ENCODE data around the gene HMGCS2.

The HMGCS2 gene

DNA sequence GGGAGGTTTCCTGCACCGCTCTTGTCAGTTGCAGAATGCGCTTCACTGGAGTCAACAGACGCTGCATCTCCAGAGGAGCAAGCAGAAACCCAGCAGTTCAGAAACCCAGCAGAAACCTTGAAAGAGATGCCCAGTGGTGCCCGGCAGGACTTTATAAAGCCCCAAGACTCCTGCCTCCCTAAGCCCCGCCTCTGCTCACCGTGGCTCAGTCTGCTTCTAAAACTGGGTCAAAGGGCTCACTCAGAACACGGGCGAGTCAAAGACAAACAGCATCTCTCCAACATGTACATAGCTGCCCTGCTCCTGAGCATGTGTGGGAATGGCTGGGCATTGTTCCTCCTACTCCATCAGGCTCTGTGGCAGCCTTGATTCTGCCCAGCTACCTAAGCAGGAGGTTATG is at the start of gene HMGCS2:
HMGCS2 (minus strand) TSS at position 128 of the 400 bp plus-strand sequence; CDS start at position 67, 61 bp downstream.
- no peak for DNase-seq

DNA sequence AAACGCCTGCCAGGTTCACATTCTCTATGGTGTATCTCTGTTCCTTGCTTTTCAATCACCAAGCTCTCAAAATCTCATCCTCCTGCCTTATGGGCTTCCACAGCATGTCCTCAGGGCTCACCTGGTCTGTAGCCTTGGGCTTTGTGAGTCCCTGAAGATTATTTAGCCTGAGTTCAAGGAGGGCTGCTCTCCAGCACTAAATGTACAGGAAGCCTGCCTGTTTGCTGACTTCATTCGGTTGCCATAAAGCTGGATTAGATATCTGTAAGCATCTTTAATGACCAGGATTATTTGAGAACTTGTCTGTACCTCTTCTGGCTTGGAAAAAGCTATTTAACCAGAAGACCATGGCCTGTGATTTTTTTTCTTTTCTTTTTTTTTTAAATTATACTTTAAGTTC is 49.5 kb upstream of the HMGCS2 start:
- no peak for DNase-seq

DNA sequence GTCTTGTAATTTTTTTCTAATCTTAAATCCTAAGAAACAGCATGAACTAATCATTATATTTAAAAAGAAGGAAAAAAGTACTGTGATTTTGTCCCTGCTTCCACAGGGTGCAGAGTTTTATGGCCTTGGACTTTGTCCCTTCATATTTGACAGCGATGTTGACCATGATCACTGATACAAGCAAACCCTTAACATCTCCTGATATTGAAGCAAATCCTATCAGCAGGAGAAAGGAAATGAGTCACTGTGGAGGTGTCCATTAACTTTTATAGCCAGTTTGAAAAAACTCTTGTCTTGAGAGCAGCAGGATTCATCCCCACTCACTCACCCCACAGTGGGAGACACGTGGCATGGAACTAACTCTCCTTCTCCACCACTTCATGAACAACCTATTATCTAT is 47.7 kb upstream of the HMGCS2 start:
- no peak for DNase-seq

DNA sequence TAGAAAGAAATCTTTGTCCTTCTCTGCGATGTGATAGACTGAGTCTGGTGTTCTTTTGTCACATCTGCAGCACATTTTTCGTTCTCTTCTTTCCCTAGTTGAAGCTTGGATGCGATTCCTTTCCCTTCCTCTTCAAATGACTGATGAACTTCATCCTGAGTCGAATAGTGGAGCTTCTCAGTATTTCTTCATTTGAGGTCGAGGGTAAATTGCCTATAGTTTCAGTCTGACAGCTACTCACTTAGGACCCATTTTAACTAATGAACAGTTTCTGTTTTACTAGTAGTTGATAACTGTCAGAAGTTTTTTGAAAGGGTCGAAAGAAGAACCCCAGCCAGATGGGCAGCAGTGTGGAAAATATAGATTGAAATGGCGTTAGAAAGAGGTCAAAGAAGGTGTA is 47.2 kb upstream of the HMGCS2 start:
- no peak for DNase-seq

DNA sequence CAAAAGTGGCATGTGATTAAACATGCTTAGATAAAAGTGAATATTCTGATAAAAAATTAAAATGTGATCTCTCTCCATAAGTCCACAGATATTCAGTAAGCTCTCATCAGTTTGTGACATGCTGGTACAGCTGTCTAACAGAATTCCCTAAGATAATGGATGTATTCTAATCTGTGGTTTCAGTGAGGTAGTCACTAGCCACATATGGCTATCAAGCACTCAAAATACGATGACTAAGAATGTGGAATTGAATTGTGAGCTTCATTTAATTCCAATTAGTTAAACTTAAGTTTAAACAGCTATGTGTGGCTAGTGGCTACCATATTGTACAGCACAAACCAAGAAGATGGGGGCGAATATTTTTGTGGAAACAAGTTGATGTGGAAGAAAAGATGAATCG is 46.7 kb upstream of the HMGCS2 start:
- no peak for DNase-seq

DNA sequence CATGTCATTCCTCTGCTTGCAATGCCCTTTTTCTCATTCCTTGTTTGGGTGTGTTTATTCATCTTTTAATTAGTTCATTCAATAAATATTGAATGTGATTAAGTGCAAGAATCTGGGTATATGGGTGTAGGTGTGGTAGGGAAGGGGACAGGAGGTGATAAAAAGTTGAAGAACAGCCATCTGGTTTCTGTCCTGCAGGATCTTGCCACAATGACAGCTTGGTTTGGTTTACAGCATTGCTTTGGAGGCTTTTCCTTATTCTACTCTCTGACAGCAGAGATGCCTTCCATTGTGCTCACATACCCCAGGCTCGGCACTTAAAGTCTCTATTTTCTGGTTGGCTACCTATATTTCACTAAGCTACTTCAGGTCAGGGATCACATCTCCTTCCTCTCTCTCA is 45.6 kb upstream of the HMGCS2 start:
- DNase-seq = no peak

DNA sequence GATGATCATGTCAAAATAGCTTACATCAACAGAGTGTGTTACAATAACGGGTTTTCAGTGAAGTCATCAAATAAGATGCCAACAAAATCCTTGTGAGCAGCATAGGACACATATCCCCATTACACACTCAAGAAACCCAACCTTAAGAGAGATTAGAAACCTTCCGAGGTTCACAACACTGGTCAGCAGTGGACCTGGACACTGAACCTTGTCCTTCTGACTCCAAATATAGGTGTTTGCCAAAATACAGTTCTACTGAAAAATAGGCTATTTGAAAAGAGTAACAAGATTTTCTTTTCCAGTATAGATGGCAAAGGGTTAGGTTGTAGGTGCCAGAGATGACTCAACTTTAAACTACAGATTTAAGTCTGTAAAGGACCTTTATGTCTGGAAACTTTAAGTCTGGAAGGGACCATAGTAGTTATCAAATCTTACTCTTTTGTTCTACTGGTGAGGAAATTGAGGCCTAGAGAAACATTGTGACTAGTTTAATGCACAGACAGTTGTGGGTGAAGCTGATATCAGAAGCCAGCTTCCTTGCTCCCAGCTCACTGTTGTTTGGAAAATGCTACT is 43.4 kb upstream of the HMGCS2 start:
- no peak for DNase-seq

DNA sequence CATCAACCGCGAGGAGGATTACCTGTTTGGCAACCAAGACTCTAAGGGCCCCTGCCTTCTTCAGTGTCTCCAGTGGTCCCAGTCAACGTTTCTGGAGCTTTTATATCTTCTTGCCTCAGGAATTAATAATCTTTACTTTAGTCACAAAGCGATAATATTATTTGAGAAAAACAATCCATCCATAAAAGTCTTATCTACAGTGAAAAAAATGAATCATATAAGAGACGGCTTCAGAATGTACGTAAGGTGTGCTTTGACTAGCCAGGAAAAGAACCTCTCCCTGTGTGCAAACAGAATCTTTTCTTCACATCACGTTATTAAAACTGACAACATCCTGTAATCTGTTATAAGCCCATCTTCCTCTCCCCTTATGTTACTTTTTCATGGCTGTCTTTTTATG is 42.7 kb upstream of the HMGCS2 start, which contains the start of gene REG4:
REG4 (minus strand) TSS at position 74 of the 400 bp plus-strand sequence. CDS start 2,691 bp downstream, outside the sequence.
- no peak for DNase-seq

DNA sequence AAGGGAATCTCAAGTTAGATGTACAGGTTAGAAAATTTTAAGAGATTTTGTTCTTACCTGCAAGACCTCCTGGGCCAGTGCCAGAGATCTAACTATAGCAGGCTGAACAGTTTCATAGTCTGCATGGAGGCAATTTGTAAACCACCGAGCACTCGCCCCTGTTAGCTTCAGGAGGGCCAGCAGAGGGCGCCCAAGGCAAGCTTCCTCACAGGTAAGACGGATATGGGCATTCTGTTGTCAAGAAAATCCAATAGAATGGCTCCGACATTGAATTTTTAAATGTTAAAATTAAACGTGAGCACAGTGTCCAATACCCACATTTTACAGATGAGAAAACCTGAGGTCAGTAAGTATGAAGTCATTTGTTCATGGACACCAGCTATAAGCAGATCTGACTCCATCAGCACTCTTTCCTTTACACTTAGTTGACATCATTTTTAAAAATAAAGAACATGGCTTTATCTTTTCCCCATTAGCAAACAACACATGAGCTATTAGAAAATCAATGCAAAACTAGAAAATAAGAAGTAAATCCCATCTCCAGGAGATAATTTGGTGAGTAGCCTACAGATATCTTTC is 40.4 kb upstream of the HMGCS2 start:
- peak; percentile 58 for DNase-seq

DNA sequence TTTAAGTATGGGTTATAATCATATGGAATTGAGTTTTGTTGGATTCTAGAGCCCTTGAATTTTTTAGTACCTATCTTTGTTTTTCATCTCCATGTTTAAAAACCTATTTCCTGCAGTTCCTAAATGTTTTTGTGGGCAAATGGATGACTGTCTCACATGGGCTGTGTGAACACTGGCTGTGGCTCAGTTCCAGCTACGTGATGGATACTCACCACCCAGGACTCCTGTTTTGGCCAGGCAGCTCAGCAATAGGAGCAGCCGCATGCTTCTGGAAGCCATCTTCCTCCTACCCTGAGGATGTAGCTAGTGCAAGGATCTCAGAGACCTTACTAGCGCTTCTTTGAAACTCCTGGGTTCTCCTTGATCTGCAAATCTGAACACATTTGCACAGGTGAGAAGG is 39.8 kb upstream of the HMGCS2 start:
- DNase-seq = no peak

DNA sequence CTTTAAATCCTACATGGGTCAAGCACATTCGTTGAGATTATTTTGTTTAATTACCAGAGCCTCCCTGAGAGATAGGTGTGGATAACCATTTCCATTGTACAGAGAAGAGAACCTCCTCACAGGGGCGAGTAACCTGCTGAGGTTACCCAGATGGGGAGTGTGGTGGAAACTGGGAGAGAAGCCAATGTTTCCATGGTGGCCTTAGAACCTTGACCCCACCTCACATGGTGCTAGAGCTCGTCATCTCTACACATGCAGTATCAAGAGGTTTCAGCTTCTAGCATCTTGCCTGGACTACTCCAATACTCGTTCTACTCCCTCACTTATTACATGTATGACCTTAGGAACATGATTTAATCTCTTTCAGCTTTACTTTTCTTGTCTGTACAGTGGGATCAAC is 37.8 kb upstream of the HMGCS2 start:
- DNase-seq = no peak

DNA sequence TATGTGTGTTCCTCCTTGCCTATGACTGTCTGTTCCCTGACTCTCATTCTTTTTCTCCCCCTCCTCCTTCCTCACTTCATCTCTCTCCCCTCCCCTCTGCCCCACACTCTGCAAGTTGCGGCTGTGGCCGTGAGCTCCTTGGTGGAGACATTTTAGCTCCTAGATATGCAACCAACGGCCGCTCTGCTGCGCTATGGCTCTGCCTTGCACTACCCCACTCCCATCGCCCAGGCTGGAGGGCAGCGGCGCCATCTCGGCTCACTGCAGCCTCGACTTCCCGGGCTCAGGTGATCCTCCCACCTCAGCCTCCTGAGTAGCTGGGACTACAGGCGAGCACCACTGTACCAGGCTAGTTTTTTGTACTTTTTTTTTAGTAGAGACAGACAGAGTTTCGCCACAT is 37.0 kb upstream of the HMGCS2 start:
- no peak for DNase-seq

DNA sequence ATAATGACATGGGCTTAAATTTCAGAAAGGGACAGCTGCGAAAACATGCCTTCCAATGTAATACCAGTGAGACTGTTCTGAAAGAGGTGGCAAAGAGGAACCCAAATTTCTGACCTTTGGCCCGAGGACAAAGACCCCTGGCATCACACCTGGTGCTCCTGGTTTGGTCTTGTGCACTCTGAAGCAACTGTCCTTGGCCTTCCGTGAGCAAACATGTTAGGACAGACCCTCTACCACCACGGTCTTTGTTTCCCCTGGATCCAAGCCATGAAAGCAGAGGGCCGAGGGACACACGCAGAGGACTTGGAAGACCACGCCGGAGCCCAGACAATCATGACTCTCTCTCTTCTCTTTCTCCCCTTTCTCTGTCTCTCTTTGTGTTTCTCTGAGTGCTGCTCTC is 36.5 kb upstream of the HMGCS2 start:
- no peak for DNase-seq

DNA sequence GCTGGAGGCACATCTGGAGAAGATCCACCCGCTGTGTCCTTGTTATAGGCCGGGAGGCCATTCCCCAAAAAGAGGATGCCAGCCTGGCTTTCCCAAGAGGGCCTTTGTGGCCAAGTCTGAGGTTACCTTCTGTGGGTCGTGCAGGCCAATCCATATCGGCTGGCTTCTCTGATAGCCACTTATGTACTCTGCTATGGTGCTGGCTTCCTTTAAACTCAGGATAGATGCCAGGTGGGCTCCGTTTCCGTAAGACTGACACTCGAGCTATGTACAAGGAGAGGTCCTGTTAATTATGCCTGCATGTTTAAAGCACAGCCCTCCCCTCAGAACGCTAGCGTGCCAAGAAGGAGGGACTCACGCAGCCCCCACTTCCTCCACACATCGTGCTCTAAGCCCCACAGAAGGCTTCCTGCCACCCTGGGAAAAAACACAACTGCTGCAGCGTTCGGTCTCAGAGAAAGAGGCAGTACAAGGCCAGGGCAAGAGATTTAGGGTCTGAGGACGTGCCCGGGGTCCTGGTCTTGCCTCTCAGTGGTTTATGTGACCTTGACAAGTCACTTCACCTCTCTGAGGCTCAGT is 31.0 kb upstream of the HMGCS2 start:
- DNase-seq = no peak

DNA sequence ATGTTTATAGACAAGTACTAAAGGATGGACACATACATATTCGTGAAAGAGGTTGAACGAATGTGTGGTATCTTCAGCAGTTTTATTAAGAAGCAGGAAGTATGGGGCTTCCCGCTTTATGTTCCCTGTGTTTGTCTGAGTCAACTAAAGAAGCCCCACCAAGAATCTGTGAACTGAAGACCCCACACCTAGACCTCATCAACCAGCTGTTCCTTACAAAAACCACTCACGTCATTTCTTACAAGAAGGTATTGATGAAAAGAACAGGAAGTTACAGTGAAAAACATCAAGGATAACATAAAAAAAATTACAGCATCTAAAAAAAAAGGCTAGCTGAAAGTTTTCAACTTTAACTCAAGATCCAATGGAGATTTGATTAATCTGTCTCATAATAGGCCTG is 30.3 kb upstream of the HMGCS2 start:
- DNase-seq = no peak

DNA sequence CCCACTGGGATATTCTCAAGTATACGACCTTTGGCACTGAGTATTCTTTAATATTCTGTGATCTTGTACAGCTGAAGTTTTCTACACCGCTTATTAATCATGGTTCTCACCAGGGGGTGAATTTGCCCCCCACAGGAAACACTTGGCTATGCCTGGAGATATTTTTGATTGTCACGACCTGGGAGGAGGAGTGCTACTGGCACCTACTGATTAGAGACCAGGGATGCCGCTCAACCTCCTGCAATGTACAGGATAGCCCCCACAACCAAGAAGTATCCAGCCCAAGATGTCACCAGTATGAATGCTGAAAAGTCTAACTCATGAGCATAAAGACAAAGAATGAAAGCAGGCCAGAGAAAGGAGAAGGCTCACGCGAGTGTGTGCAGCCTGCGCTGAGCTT is 28.9 kb upstream of the HMGCS2 start:
- DNase-seq = no peak

DNA sequence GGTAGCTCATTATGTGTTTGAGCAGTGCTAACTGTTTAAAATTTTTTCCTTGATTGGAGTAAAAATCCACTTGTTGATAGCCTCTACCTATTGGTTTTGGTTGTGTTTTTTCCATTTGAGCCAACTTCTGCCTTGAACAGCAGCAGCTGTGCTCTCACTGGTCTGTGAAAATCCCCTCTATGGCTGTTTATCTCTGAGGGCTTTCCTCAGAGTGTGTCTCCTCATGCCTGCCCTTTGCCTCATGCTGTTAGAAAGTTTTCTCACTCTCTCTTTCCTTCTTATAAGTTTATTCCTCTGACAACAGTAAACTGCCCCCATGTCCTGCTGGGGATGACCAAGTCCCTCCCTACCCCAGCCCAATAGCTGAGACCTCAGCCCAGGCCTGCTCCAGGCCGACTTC is 28.5 kb upstream of the HMGCS2 start:
- DNase-seq = no peak

DNA sequence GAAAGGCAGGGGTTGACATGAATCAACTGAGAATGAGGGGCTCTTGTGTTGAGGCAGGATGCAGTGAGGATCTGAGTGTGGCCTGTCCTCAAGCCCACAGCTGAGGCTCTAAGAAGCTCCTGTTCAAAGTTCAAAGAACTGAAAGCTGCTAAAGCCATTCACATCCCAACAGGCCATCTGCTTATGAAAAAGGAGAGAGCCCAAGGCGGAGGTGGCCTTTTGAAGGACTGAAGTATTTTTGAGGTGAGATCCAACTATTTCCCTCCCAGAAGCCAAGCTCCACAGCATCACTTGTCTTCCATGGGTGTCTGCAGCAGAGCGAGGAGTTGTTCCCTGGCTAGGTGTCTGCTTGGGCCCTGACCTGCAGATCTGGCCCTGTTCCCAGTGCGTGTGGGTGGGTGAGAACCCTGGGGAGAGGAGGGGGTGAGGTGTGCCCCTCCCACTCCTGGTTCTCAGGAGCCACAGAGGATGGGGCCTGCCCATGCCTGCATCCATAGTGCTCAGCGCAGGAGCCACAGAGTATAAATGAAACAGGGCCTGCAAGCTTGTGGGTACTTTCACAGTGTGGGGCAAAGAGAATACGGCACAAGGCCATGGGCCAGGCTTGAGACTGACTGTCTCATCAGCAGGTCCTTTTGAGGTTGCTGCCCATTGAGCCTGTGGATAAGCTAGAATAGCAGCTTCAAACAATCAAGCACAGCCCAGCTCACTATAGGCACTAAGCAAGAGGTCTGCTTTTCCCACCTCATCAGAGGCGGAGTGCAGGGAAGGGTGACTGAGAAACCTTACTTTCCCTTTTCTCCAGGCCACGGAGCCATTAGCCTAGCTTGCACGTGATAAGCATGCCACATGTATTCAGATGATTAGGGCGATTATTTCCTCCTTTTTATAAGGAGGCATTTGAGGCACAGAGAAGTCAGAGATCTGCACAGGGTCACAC is 26.8 kb upstream of the HMGCS2 start:
- peak; percentile 21 for DNase-seq

DNA sequence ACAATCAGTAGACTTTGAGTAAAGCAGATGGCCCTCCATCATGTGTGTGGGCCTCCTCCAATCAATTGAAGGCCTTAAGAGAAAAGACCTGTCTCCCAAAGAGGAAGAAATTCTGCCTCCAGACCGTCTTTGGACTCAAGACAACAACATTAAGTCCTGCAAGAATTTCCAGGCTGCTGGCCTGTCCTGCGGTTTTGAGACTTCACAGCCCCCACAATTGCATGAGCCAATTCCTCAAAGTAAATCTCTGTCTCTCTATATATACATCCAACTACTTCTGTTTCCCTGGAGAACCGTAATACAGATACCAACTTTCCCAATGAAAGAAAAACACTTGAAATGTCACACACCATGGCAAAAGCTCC is 26.2 kb upstream of the HMGCS2 start:
- DNase-seq = no peak

DNA sequence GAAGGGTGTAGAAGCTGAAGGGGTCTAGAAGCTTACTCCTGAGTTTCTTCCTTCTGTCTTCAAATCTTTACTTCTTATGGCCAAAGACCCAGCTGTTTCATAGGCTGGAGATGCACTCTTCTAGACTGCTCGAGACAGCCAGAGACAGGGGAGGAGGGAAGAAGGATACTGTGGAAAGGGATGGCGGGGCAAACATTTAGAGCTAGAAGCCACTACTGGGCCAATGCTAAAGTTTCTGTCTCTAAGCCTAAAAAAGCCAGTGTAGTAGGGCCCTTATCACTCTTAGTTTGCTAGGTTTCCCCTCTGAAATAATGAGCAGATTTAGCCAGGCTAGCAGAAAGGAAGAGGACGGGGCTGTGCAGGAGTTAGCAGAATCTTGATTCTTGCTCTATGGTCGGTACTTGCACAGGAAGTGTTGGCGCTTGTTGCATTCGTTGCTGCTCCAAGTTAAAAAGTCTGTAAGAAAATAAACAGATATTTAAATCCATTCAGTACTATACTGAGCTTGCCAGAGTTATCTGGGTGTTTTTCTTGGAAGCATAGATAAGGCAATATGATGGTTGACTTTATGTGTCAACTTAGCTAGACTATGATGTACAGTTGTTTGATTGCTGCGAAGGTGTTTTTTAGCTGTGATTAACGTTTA is 25.6 kb upstream of the HMGCS2 start:
- DNase-seq = no peak

DNA sequence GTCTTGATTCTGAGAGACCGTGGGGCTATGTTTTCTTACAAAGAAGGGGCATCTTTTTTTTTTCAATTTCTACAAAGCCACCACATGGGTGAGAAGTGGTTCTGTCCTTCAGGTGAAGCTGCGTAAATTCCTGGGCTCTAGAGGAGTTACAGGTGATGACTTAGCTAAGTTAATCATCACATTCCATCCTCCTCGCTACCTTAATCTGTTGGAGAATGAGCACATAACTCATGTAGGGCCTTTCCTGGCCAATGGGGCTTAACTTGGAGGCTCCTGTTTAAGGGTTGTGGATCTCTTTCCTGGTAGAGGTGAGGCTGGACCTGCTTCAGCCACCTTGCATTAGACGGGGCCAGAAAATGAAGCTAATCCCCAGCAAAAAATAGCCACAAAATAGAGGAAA is 22.7 kb upstream of the HMGCS2 start:
- no peak for DNase-seq

DNA sequence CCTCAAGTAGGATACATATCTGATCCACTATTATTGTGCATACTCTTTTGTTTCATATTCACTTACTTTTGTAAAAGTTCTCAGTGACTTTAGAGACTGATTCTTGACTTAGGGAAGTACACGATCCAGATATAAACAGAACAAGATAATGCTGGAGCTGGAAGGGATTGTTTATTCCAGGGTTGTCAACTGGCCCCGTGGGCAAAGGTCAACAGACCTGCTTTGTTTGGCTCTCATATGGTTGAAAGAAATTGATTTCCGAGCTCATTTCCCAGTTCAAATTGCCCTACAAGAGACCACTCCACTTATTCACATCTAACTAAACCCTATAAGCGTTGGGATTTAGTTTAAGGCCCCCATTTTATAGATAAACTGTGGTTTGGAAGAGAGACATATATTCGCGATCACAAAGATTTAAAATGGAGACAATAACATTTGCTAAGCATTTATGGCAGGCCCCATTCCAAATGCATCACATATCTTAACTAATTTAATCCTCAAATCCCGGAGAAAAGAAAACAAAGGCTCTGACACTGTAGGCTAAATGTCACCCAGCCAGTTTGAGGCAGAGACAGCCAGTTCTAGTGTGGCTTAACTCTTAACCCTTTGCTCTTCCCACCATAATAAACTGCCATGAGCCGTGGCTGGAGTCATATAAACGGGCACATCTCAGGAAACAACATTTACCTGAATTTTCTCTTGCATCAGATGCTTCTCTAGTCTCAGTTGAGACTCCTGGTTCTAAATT is 21.9 kb upstream of the HMGCS2 start:
- DNase-seq = no peak

DNA sequence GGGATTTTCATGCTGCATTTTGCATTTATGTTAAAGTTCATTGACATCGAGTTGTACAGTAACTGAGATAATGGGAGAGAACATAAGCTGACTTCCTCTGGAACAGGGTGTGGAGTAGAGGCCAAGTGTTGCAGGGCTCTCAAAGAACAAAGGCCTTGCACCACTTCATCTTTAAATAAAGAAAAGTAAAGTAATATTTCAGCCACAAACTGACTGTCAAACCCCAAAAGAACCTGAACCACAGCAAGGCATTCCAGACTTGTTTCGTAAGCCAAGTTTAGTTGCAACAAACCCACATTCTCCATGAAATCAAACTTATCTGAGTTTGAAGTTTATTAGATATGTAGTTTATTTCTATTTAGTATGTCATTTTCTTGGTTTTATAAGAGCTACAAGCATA is 19.1 kb upstream of the HMGCS2 start:
- DNase-seq = no peak
